Caco-2 (cell line): ENCODE data around the gene VAV2. TPM values are rescaled to one million over a fixed set of nuclear protein-coding genes. Genes with fewer than 3 reads are reported as not detected.
A peak's percentile ranks its signal among the peaks of the same experiment; 100 is the strongest.
"Not testable (repeated sequence)": the region's sequence is repeated elsewhere in the genome, so short reads cannot be mapped to it uniquely, and the experiment has no call there.

Source experiments
- BruUV-seq: library from RNA; stranded (reverse); fragments of 400-500 nt; replicated peaks from 2 replicates; lab custom pipeline; 2021; lab: Mats Ljungman, UMichigan
- CTCF ChIA-PET: fragments of 300-600 bp; sonication (Branson Sonifier 250); formaldehyde crosslinking; loops from one replicate; lab custom pipeline; 2022; ENCODE audit warnings: antibody characterized with exemption; lab: Charles Lee
- POLR2A ChIA-PET: fragments of 300-600 bp; sonication (Branson Sonifier 250); formaldehyde crosslinking; loops from one replicate; lab custom pipeline; 2022; ENCODE audit warnings: antibody characterized with exemption; lab: Charles Lee
- DNase-seq, 2 experiments: peaks; one replicate each; pipeline versions ENCODE4 v3.0.0 to v3.0.0-alpha.2; 2020 to 2022
- H3K27me3 ChIP-seq: replicated peaks from 2 replicates; pipeline ENCODE4 v1.6.0; 2011; ENCODE audit warnings: low read length; ENCODE audit not compliant: control insufficient read depth, insufficient read depth
- H3K36me3 ChIP-seq: 2 replicates; pipeline ENCODE4 v1.5.1; 2011; ENCODE audit warnings: low read length; ENCODE audit not compliant: control insufficient read depth, insufficient read depth
- H3K4me1 ChIP-seq: fragments of 250-450 bp; sonication (Bioruptor Pico); 2 replicates; pipeline ENCODE4 v1.5.1; 2020; ENCODE audit warnings: mild to moderate bottlenecking
- H3K4me3 ChIP-seq: 2 replicates; pipeline ENCODE4 v1.5.1; 2011; ENCODE audit warnings: low read depth, mild to moderate bottlenecking, control low read depth, low read length
- H3K9me3 ChIP-seq: fragments of 250-450 bp; sonication (Bioruptor Pico); 2 replicates; pipeline ENCODE4 v1.5.1; 2020; ENCODE audit warnings: mild to moderate bottlenecking, moderate library complexity
- H3K27ac Mint-ChIP-seq: one replicate; pipeline ENCODE4 v1.8.0; 2022; ENCODE audit warnings: mixed read lengths; ENCODE audit not compliant: unreplicated experiment
- H3K27me3 Mint-ChIP-seq: one replicate; pipeline ENCODE4 v1.8.0; 2022; ENCODE audit warnings: mixed read lengths; ENCODE audit not compliant: insufficient read depth, unreplicated experiment
- H3K36me3 Mint-ChIP-seq: one replicate; pipeline ENCODE4 v1.8.0; 2022; ENCODE audit warnings: mild to moderate bottlenecking, mixed read lengths; ENCODE audit not compliant: insufficient read depth, unreplicated experiment
- H3K4me1 Mint-ChIP-seq: one replicate; pipeline ENCODE4 v1.8.0; 2022; ENCODE audit warnings: low read depth, mixed read lengths; ENCODE audit not compliant: unreplicated experiment
- H3K4me3 Mint-ChIP-seq: one replicate; pipeline ENCODE4 v1.8.0; 2022; ENCODE audit warnings: mild to moderate bottlenecking, moderate library complexity, mixed read lengths; ENCODE audit not compliant: unreplicated experiment
- H3K9me3 Mint-ChIP-seq: one replicate; pipeline ENCODE4 v1.8.0; 2022; ENCODE audit warnings: mixed read lengths; ENCODE audit not compliant: unreplicated experiment
- CTCF ChIP-seq, 2 experiments: fragments of 200-600 bp in 1 of 2; IDR thresholded peaks; 1 replicate in 1 of 2; 2 replicates in 1 of 2; pipeline versions ENCODE4 v1.5.1 to v1.8.0; 2011 to 2022; ENCODE audit warnings: antibody characterized with exemption in 1 of 2, control low read depth in 1 of 2, inconsistent platforms in 1 of 2, low read depth in 1 of 2, low read length in 1 of 2, mild to moderate bottlenecking in 1 of 2, moderate library complexity in 1 of 2; ENCODE audit not compliant: insufficient read depth in 1 of 2, severe bottlenecking in 1 of 2, unreplicated experiment in 1 of 2
- intact Hi-C: fragments of 100-400 bp; cut with micrococcal nuclease; formaldehyde crosslinking; loops from one replicate; pipeline ENCODE4 v1.10.0; 2022; ENCODE audit not compliant: unreplicated experiment
- total RNA-seq: library from RNA; stranded (reverse); gene quantifications from 2 replicates; pipeline ENCODE4 v1.2.3, GENCODE V29; 2022

The VAV2 gene
- total RNA-seq, 1 experiment from 2014 or later, result 55.3 TPM

GRCh38 chr9:133990366-133991213 is 1.5 kb downstream of the VAV2 start:
- Mint-ChIP-seq H3K4me3 (peak overlapping the region; percentile 95), H3K4me1 (peaks cover 11% of the 10 kb centered on the region), H3K27me3 (no peaks in the 10 kb centered on the region), H3K9me3 (no peaks in the 10 kb centered on the region), H3K36me3 (peaks cover 16% of the 10 kb centered on the region), H3K27ac (peak overlapping the region; percentile 95)
- TF ChIP-seq CTCF (IDR thresholded peaks at IDR 0.05; ENCODE audit: insufficient read depth in 1 of 2, low read depth in 1 of 2, low read length in 1 of 2, severe bottlenecking in 1 of 2, unreplicated experiment in 1 of 2), result no peak
- Histone ChIP-seq H3K4me1 (peaks cover 23% of the 10 kb centered on the region), H3K27me3 (no peaks in the 10 kb centered on the region), H3K36me3 (no peaks in the 10 kb centered on the region; the same call in 1 of the 2 replicates), H3K4me3 (peak overlapping the region; percentile 75), H3K9me3 (no peaks in the 10 kb centered on the region)
- POLR2A ChIA-PET, result no interaction called here
- CTCF ChIA-PET, result interaction anchor here (0.6 to 0.9 kb wide), 2 partner anchors 22 to 208 kb away, joined by 3 read pairs; no protein-coding TSS in a partner anchor
- peak; percentile 96 to 97 for DNase-seq
- intact Hi-C loops, result loop anchor here (2.0 to 5.0 kb wide), 3 partner anchors 68 to 134 kb away; no protein-coding TSS in a partner anchor
- BruUV-seq, result TSS peak; percentile 29

GRCh38 chr9:133989625-133990365 is 2.3 kb downstream of the VAV2 start:
- H3K4me1 Mint-ChIP-seq, result peaks cover 11% of the 10 kb centered on the region
- POLR2A ChIA-PET, result no interaction called here

GRCh38 chr9:133988771-133989170 is 3.4 kb downstream of the VAV2 start:
- CTCF ChIA-PET, result not testable (repeated sequence)

More at GRCh38 chr9:133989625-133990365, 2.3 kb downstream of the VAV2 start:
- no TSS peak for BruUV-seq
- H3K4me1 ChIP-seq, result peaks cover 23% of the 10 kb centered on the region
- no peaks in the 10 kb centered on the region for H3K27me3 ChIP-seq
- intact Hi-C loops, result loop anchor here (2.0 to 5.0 kb wide), 3 partner anchors 67 to 133 kb away; no protein-coding TSS in a partner anchor
- peaks cover 16% of the 10 kb centered on the region for H3K36me3 Mint-ChIP-seq
- no peak for TF ChIP-seq CTCF (IDR thresholded peaks at IDR 0.05; ENCODE audit: insufficient read depth in 1 of 2, low read depth in 1 of 2, low read length in 1 of 2, severe bottlenecking in 1 of 2, unreplicated experiment in 1 of 2)
- no peaks in the 10 kb centered on the region for H3K9me3 ChIP-seq
- H3K4me3 Mint-ChIP-seq, result peak overlapping the region; percentile 95
- peak overlapping the region; percentile 75 for H3K4me3 ChIP-seq
- CTCF ChIA-PET, result interaction anchor here (0.6 kb wide), 1 partner anchor 1515 kb away, joined by 4 read pairs; no protein-coding TSS in a partner anchor
- DNase-seq, result peak in 1 of 2 experiments; percentile 30
- peak overlapping the region; percentile 95 for H3K27ac Mint-ChIP-seq
- H3K36me3 ChIP-seq, result no peaks in the 10 kb centered on the region; the same call in 1 of the 2 replicates
- no peaks in the 10 kb centered on the region for H3K27me3 Mint-ChIP-seq
- no peaks in the 10 kb centered on the region for H3K9me3 Mint-ChIP-seq

More at GRCh38 chr9:133988771-133989170, 3.4 kb downstream of the VAV2 start:
- POLR2A ChIA-PET, intact Hi-C loops, H3K4me3 ChIP-seq, H3K27ac Mint-ChIP-seq, H3K4me3 Mint-ChIP-seq, BruUV-seq, H3K36me3 ChIP-seq, DNase-seq, H3K27me3 ChIP-seq, H3K27me3 Mint-ChIP-seq, H3K9me3 ChIP-seq, H3K9me3 Mint-ChIP-seq: not testable (repeated sequence)
- Mint-ChIP-seq H3K36me3 (peaks cover 16% of the 10 kb centered on the region), H3K4me1 (peaks cover 11% of the 10 kb centered on the region)
- H3K4me1 ChIP-seq, result peaks cover 19% of the 10 kb centered on the region
